Tibial nerve (tissue), 4 donors: ENCODE data around the gene MPZL2.

Source experiments
- EP300 ChIP-seq, 2 donors: sonication (generic); formaldehyde crosslinking; IDR thresholded peaks; one replicate each; pipeline ENCODE4 v1.6.1; 2017; ENCODE audit warnings: antibody characterized with exemption in 2 of 2, mild to moderate bottlenecking in 1 of 2
- TF ChIP-seq, protein P1 (sequence below), 5 experiments: fragments of 200-600 bp in 3 of 5; fragments of 450-650 bp in 2 of 5; sonication (generic) in 3 of 5; IDR thresholded peaks; one replicate each; pipeline ENCODE4 v1.5.1; 2016 to 2019; ENCODE audit warnings: antibody characterized with exemption in 5 of 5, mild to moderate bottlenecking in 3 of 5, moderate library complexity in 2 of 5

DNA sequence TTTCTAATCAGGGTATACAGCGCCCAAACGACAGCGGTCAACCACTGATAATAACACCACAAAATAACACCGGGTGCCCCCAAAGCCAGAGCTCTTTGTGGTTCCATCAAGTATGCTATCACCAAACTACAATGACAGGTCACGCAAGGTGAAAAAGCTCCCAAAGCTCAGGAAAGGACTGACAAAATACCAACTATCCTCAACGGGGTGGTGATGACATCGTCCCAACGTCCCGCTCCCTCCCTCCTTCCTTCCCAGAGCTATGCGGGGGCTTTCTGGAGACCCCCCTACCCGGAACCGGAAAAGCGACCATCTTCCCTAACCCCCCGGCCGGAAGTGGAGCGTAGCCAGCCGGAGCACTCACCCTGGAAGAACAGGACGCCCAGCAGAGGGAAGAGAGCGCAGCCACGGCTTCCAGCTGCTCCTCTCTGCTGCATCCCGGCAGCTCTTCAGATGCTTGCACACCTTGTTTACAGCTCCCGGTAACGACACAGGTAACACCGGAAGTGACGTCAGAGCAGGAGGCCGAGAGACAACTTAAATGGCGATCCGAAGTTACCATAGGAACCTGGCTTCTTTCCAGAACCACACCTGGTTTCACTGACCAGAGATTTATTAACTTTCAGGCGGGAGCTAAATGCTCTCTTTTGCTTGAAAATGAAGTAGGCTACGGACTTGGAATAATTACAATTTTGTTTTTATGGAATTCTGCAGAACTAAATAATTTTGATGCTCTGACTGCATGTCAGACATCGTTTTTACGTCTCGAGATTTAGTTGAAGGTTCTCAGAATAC lies 12.0 kb downstream of the MPZL2 start, which contains the start of gene MPZL3:
- TF ChIP-seq, protein P1, sequence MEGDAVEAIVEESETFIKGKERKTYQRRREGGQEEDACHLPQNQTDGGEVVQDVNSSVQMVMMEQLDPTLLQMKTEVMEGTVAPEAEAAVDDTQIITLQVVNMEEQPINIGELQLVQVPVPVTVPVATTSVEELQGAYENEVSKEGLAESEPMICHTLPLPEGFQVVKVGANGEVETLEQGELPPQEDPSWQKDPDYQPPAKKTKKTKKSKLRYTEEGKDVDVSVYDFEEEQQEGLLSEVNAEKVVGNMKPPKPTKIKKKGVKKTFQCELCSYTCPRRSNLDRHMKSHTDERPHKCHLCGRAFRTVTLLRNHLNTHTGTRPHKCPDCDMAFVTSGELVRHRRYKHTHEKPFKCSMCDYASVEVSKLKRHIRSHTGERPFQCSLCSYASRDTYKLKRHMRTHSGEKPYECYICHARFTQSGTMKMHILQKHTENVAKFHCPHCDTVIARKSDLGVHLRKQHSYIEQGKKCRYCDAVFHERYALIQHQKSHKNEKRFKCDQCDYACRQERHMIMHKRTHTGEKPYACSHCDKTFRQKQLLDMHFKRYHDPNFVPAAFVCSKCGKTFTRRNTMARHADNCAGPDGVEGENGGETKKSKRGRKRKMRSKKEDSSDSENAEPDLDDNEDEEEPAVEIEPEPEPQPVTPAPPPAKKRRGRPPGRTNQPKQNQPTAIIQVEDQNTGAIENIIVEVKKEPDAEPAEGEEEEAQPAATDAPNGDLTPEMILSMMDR (IDR thresholded peaks at IDR 0.05), result no peak
- peak in 1 of 2 donors; percentile 62 for TF ChIP-seq EP300 (IDR thresholded peaks at IDR 0.05)
